Activated T-helper 1 cell treated with anti-CD3 and anti-CD28 coated beads, Interleukin-12 subunit alpha, Interleukin-12 subunit beta, Interleukin-2, Interleukin-4 antibody, amounts not matched to agents 30 ng/mL and 10 ng/mL and 1 ng/mL, durations not matched to agents 14 hours and 24 hours and 36 hours (primary cell): Measurements from ENCODE around the gene PDE9A. TPM values are rescaled to one million over a fixed set of nuclear protein-coding genes. Genes with fewer than 3 reads are reported as not detected.

Experiments used
- DNase-seq: peaks from one replicate; pipeline ENCODE4 v3.0.0; 2021; ENCODE audit warnings: low spot score
- H3K27ac Mint-ChIP-seq: one replicate; pipeline ENCODE4 v1.8.0; 2021; ENCODE audit warnings: mild to moderate bottlenecking, mixed read lengths
- H3K27me3 Mint-ChIP-seq: one replicate; pipeline ENCODE4 v1.8.0; 2022; ENCODE audit warnings: mild to moderate bottlenecking, moderate library complexity, mixed read lengths; ENCODE audit not compliant: insufficient read depth
- H3K36me3 Mint-ChIP-seq: one replicate; pipeline ENCODE4 v1.8.0; 2021; ENCODE audit warnings: low read depth, mixed read lengths
- H3K4me1 Mint-ChIP-seq: one replicate; pipeline ENCODE4 v1.8.0; 2021; ENCODE audit warnings: low read depth, mixed read lengths
- H3K4me3 Mint-ChIP-seq: one replicate; pipeline ENCODE4 v1.8.0; 2021; ENCODE audit warnings: mild to moderate bottlenecking, moderate library complexity, mixed read lengths
- H3K9me3 Mint-ChIP-seq: one replicate; pipeline ENCODE4 v1.8.0; 2021; ENCODE audit warnings: mixed read lengths
- intact Hi-C: fragments of 100-400 bp; cut with micrococcal nuclease; formaldehyde crosslinking; loops from one replicate; pipeline ENCODE4 v1.15.1; 2024
- total RNA-seq: library from RNA; stranded (reverse); gene quantifications from 2 replicates; pipeline ENCODE4 v1.2.3, GENCODE V29; 2022

The PDE9A gene
- total RNA-seq, 1 donor from 2014 or later, result 9.6 TPM

GRCh38 chr21:42758721-42759593, 105.5 kb downstream of the PDE9A start:
- Mint-ChIP-seq H3K27me3 (no peaks in the 10 kb centered on the region), H3K4me1 (peaks cover 8% of the 10 kb centered on the region), H3K27ac (peak overlapping the region; percentile 61), H3K9me3 (no peaks in the 10 kb centered on the region), H3K4me3 (no peak overlapping the region), H3K36me3 (no peaks in the 10 kb centered on the region)
- DNase-seq, result no peak
- intact Hi-C loops, result no loop called here

- no peaks in the 10 kb centered on the region for H3K27me3 Mint-ChIP-seq
- peak overlapping the region; percentile 61 for H3K27ac Mint-ChIP-seq
- H3K36me3 Mint-ChIP-seq, result peaks cover 3% of the 10 kb centered on the region
- intact Hi-C loops, result no loop called here
- DNase-seq, result no peak
- H3K4me3 Mint-ChIP-seq, result no peak overlapping the region
- H3K4me1 Mint-ChIP-seq, result peaks cover 8% of the 10 kb centered on the region
- no peaks in the 10 kb centered on the region for H3K9me3 Mint-ChIP-seq
Measured at GRCh38 chr21:42759594-42759927, 106.1 kb downstream of the PDE9A start.

GRCh38 chr21:42760361-42760950, 107.0 kb downstream of the PDE9A start:
- intact Hi-C loops, result no loop called here
- peaks cover 3% of the 10 kb centered on the region for H3K36me3 Mint-ChIP-seq
- peaks cover 8% of the 10 kb centered on the region for H3K4me1 Mint-ChIP-seq

GRCh38 chr21:42760951-42761751, 107.7 kb downstream of the PDE9A start:
- Mint-ChIP-seq H3K27ac (no peak overlapping the region), H3K4me3 (no peak overlapping the region), H3K9me3 (no peaks in the 10 kb centered on the region), H3K27me3 (no peaks in the 10 kb centered on the region), H3K4me1 (peaks cover 8% of the 10 kb centered on the region), H3K36me3 (peaks cover 3% of the 10 kb centered on the region)
- DNase-seq, result no peak
- intact Hi-C loops, result no loop called here

More at GRCh38 chr21:42760361-42760950, 107.0 kb downstream of the PDE9A start:
- H3K4me3 Mint-ChIP-seq, result no peak overlapping the region
- no peaks in the 10 kb centered on the region for H3K27me3 Mint-ChIP-seq
- no peaks in the 10 kb centered on the region for H3K9me3 Mint-ChIP-seq
- H3K27ac Mint-ChIP-seq, result no peak overlapping the region
- no peak for DNase-seq

GRCh38 chr21:42761776-42762335, 108.4 kb downstream of the PDE9A start:
- Mint-ChIP-seq H3K9me3 (no peaks in the 10 kb centered on the region), H3K36me3 (peaks cover 3% of the 10 kb centered on the region), H3K27ac (no peak overlapping the region), H3K4me3 (no peak overlapping the region), H3K4me1 (peaks cover 8% of the 10 kb centered on the region), H3K27me3 (no peaks in the 10 kb centered on the region)
- intact Hi-C loops, result no loop called here
- no peak for DNase-seq

- DNase-seq, result no peak
- peaks cover 8% of the 10 kb centered on the region for H3K4me1 Mint-ChIP-seq
- H3K27me3 Mint-ChIP-seq, result no peaks in the 10 kb centered on the region
- H3K36me3 Mint-ChIP-seq, result peaks cover 3% of the 10 kb centered on the region
- H3K4me3 Mint-ChIP-seq, result no peak overlapping the region
- H3K27ac Mint-ChIP-seq, result no peak overlapping the region
- intact Hi-C loops, result no loop called here
- no peaks in the 10 kb centered on the region for H3K9me3 Mint-ChIP-seq
Measured at GRCh38 chr21:42763581-42764442, 110.4 kb downstream of the PDE9A start.

- Mint-ChIP-seq H3K27me3 (no peaks in the 10 kb centered on the region), H3K4me1 (peaks cover 4% of the 10 kb centered on the region), H3K27ac (no peak overlapping the region), H3K4me3 (no peak overlapping the region), H3K9me3 (no peaks in the 10 kb centered on the region), H3K36me3 (peaks cover 8% of the 10 kb centered on the region)
- DNase-seq, result no peak
- intact Hi-C loops, result no loop called here
Measured at GRCh38 chr21:42764443-42764760, 111.0 kb downstream of the PDE9A start.

- no peaks in the 10 kb centered on the region for H3K9me3 Mint-ChIP-seq
- no peak for DNase-seq
- H3K27me3 Mint-ChIP-seq, result no peaks in the 10 kb centered on the region
- H3K4me3 Mint-ChIP-seq, result no peak overlapping the region
- peaks cover 9% of the 10 kb centered on the region for H3K36me3 Mint-ChIP-seq
- no peak overlapping the region for H3K27ac Mint-ChIP-seq
- no peaks in the 10 kb centered on the region for H3K4me1 Mint-ChIP-seq
- intact Hi-C loops, result no loop called here
Measured at GRCh38 chr21:42764883-42765282, 111.5 kb downstream of the PDE9A start.

GRCh38 chr21:42765656-42766055, 112.2 kb downstream of the PDE9A start:
- H3K36me3 Mint-ChIP-seq, result peaks cover 9% of the 10 kb centered on the region
- no peaks in the 10 kb centered on the region for H3K27me3 Mint-ChIP-seq
- DNase-seq, result no peak
- H3K9me3 Mint-ChIP-seq, result no peaks in the 10 kb centered on the region
- H3K4me3 Mint-ChIP-seq, result no peak overlapping the region
- H3K27ac Mint-ChIP-seq, result no peak overlapping the region
- no peaks in the 10 kb centered on the region for H3K4me1 Mint-ChIP-seq
- intact Hi-C loops, result no loop called here

GRCh38 chr21:42766739-42767560, 113.5 kb downstream of the PDE9A start:
- Mint-ChIP-seq H3K36me3 (peaks cover 9% of the 10 kb centered on the region), H3K4me3 (no peak overlapping the region), H3K9me3 (no peaks in the 10 kb centered on the region), H3K27me3 (no peaks in the 10 kb centered on the region), H3K4me1 (no peaks in the 10 kb centered on the region), H3K27ac (no peak overlapping the region)
- no peak for DNase-seq
- intact Hi-C loops, result no loop called here

- H3K36me3 Mint-ChIP-seq, result peaks cover 9% of the 10 kb centered on the region
- intact Hi-C loops, result no loop called here
- no peaks in the 10 kb centered on the region for H3K27me3 Mint-ChIP-seq
- no peak overlapping the region for H3K27ac Mint-ChIP-seq
- H3K4me1 Mint-ChIP-seq, result no peaks in the 10 kb centered on the region
- DNase-seq, result no peak
- H3K4me3 Mint-ChIP-seq, result no peak overlapping the region
- no peaks in the 10 kb centered on the region for H3K9me3 Mint-ChIP-seq
Measured at GRCh38 chr21:42767561-42767835, 114.1 kb downstream of the PDE9A start.
